ENCODE data around the gene EYA2. TPM values are rescaled to one million over a fixed set of nuclear protein-coding genes. Genes with fewer than 3 reads are reported as not detected.

EYA2 gene
- total RNA-seq, 2 experiments from 2014 or later, result not detected

GRCh38 chr20:46991880-46992639 lies 97.4 kb downstream of the EYA2 start:
- intact Hi-C loops (cut with DNase I, micrococcal nuclease), result no loop called here
- H3K4me3 Mint-ChIP-seq, result no peak overlapping the region
- DNase-seq, result no peak
- ChIA-PET CTCF (no interaction called here), POLR2A (no interaction called here)
- H3K27me3 Mint-ChIP-seq, result peaks cover 33% of the 10 kb centered on the region
- peaks cover 22% of the 10 kb centered on the region for H3K4me1 Mint-ChIP-seq
- no peak for ATAC-seq
- no peaks in the 10 kb centered on the region for H3K9me3 Mint-ChIP-seq (ENCODE audit: low read depth)
- H3K27ac Mint-ChIP-seq, result no peak overlapping the region
- no peaks in the 10 kb centered on the region for H3K36me3 Mint-ChIP-seq (ENCODE audit: low read depth)

- Mint-ChIP-seq H3K4me1 (peaks cover 22% of the 10 kb centered on the region), H3K36me3 (ENCODE audit: low read depth) (no peaks in the 10 kb centered on the region), H3K4me3 (no peak overlapping the region), H3K27ac (no peak overlapping the region), H3K27me3 (peaks cover 31% of the 10 kb centered on the region), H3K9me3 (ENCODE audit: low read depth) (no peaks in the 10 kb centered on the region)
- ATAC-seq (no peak), DNase-seq (no peak)
- CTCF ChIA-PET, result no interaction called here
- intact Hi-C loops (cut with DNase I, micrococcal nuclease), result no loop called here
- POLR2A ChIA-PET, result no interaction called here
These were observed 98.0 kb downstream of the EYA2 start for GRCh38 chr20:46992640-46993035.

- Mint-ChIP-seq H3K4me3 (no peak overlapping the region), H3K4me1 (peaks cover 22% of the 10 kb centered on the region), H3K9me3 (ENCODE audit: low read depth) (no peaks in the 10 kb centered on the region), H3K36me3 (ENCODE audit: low read depth) (no peaks in the 10 kb centered on the region), H3K27me3 (peaks cover 35% of the 10 kb centered on the region), H3K27ac (peak overlapping the region; percentile 64)
- intact Hi-C loops (cut with DNase I, micrococcal nuclease), result loop anchor here in 1 of 2 experiments (1.0 kb wide), 1 partner anchor 22 kb away; no protein-coding TSS in a partner anchor
- no peak for ATAC-seq
- CTCF ChIA-PET, result no interaction called here
- POLR2A ChIA-PET, result interaction anchor here (0.6 kb wide), 1 partner anchor 323 kb away, joined by 4 read pairs; no protein-coding TSS in a partner anchor
- DNase-seq, result no peak
These were observed 98.9 kb downstream of the EYA2 start for GRCh38 chr20:46993465-46994095.

- H3K27ac Mint-ChIP-seq, result peak overlapping the region; percentile 64
- peak; percentile 98 for ATAC-seq
- peak; percentile 84 for DNase-seq
- intact Hi-C loops (cut with DNase I, micrococcal nuclease), result loop anchor here in 1 of 2 experiments (1.0 kb wide), 1 partner anchor 23 kb away; no protein-coding TSS in a partner anchor
- H3K27me3 Mint-ChIP-seq, result peaks cover 34% of the 10 kb centered on the region
- H3K9me3 Mint-ChIP-seq (ENCODE audit: low read depth), result no peaks in the 10 kb centered on the region
- H3K36me3 Mint-ChIP-seq (ENCODE audit: low read depth), result no peaks in the 10 kb centered on the region
- ChIA-PET CTCF (no interaction called here), POLR2A (interaction anchor here (0.6 kb wide), 1 partner anchor 322 kb away, joined by 4 read pairs; no protein-coding TSS in a partner anchor)
- peaks cover 22% of the 10 kb centered on the region for H3K4me1 Mint-ChIP-seq
- H3K4me3 Mint-ChIP-seq, result peak overlapping the region; percentile 42
These were observed 99.7 kb downstream of the EYA2 start for GRCh38 chr20:46994341-46994740.

GRCh38 chr20:46995561-46996142 lies 101.0 kb downstream of the EYA2 start:
- intact Hi-C loops (cut with DNase I, micrococcal nuclease), result no loop called here
- Mint-ChIP-seq H3K4me3 (no peak overlapping the region), H3K27ac (no peak overlapping the region), H3K36me3 (ENCODE audit: low read depth) (no peaks in the 10 kb centered on the region), H3K9me3 (ENCODE audit: low read depth) (no peaks in the 10 kb centered on the region), H3K27me3 (peaks cover 24% of the 10 kb centered on the region), H3K4me1 (peaks cover 14% of the 10 kb centered on the region)
- ATAC-seq, result no peak
- ChIA-PET CTCF (interaction anchor here (0.9 kb wide), 1 partner anchor 299 kb away, joined by 3 read pairs; no protein-coding TSS in a partner anchor), POLR2A (no interaction called here)
- no peak for DNase-seq

GRCh38 chr20:46997187-46997586 lies 102.5 kb downstream of the EYA2 start:
- no peaks in the 10 kb centered on the region for H3K36me3 Mint-ChIP-seq (ENCODE audit: low read depth)
- ChIA-PET POLR2A (interaction anchor here (0.7 kb wide), 1 partner anchor 104 kb away, joined by 3 read pairs; no protein-coding TSS in a partner anchor), CTCF (no interaction called here)
- H3K27me3 Mint-ChIP-seq, result peaks cover 18% of the 10 kb centered on the region
- no peaks in the 10 kb centered on the region for H3K9me3 Mint-ChIP-seq (ENCODE audit: low read depth)
- no peak overlapping the region for H3K4me3 Mint-ChIP-seq
- intact Hi-C loops (cut with DNase I, micrococcal nuclease), result no loop called here
- peaks cover 13% of the 10 kb centered on the region for H3K4me1 Mint-ChIP-seq
- no peak for DNase-seq
- no peak for ATAC-seq
- H3K27ac Mint-ChIP-seq, result no peak overlapping the region

GRCh38 chr20:46998477-46999240 lies 104.0 kb downstream of the EYA2 start:
- no peak overlapping the region for H3K27ac Mint-ChIP-seq
- no peaks in the 10 kb centered on the region for H3K9me3 Mint-ChIP-seq (ENCODE audit: low read depth)
- intact Hi-C loops (cut with DNase I, micrococcal nuclease), result no loop called here
- H3K4me3 Mint-ChIP-seq, result no peak overlapping the region
- H3K36me3 Mint-ChIP-seq (ENCODE audit: low read depth), result no peaks in the 10 kb centered on the region
- POLR2A ChIA-PET, result no interaction called here
- peaks cover 25% of the 10 kb centered on the region for H3K27me3 Mint-ChIP-seq
- DNase-seq (no peak), ATAC-seq (no peak)
- peaks cover 9% of the 10 kb centered on the region for H3K4me1 Mint-ChIP-seq
- CTCF ChIA-PET, result no interaction called here

GRCh38 chr20:46999801-47000465 lies 105.3 kb downstream of the EYA2 start:
- no peaks in the 10 kb centered on the region for H3K4me1 Mint-ChIP-seq
- intact Hi-C loops (cut with DNase I, micrococcal nuclease), result no loop called here
- POLR2A ChIA-PET, result no interaction called here
- no peak for DNase-seq
- H3K27ac Mint-ChIP-seq, result no peak overlapping the region
- H3K9me3 Mint-ChIP-seq (ENCODE audit: low read depth), result peaks cover 2% of the 10 kb centered on the region
- CTCF ChIA-PET, result no interaction called here
- no peaks in the 10 kb centered on the region for H3K36me3 Mint-ChIP-seq (ENCODE audit: low read depth)
- H3K27me3 Mint-ChIP-seq, result peaks cover 30% of the 10 kb centered on the region
- ATAC-seq, result no peak
- no peak overlapping the region for H3K4me3 Mint-ChIP-seq

GRCh38 chr20:47003223-47003622 lies 108.6 kb downstream of the EYA2 start:
- ChIA-PET POLR2A (no interaction called here), CTCF (no interaction called here)
- DNase-seq (no peak), ATAC-seq (no peak)
- no peak overlapping the region for H3K4me3 Mint-ChIP-seq
- H3K27me3 Mint-ChIP-seq, result peaks cover 30% of the 10 kb centered on the region
- no peak overlapping the region for H3K27ac Mint-ChIP-seq
- peaks cover 2% of the 10 kb centered on the region for H3K9me3 Mint-ChIP-seq (ENCODE audit: low read depth)
- H3K36me3 Mint-ChIP-seq (ENCODE audit: low read depth), result no peaks in the 10 kb centered on the region
- H3K4me1 Mint-ChIP-seq, result no peaks in the 10 kb centered on the region
- intact Hi-C loops (cut with DNase I, micrococcal nuclease), result no loop called here

GRCh38 chr20:47004179-47004578 lies 109.5 kb downstream of the EYA2 start:
- no peak for ATAC-seq
- POLR2A ChIA-PET, result no interaction called here
- Mint-ChIP-seq H3K27ac (no peak overlapping the region), H3K4me1 (no peaks in the 10 kb centered on the region), H3K36me3 (ENCODE audit: low read depth) (no peaks in the 10 kb centered on the region), H3K9me3 (ENCODE audit: low read depth) (peaks cover 2% of the 10 kb centered on the region), H3K27me3 (peaks cover 25% of the 10 kb centered on the region), H3K4me3 (no peak overlapping the region)
- CTCF ChIA-PET, result no interaction called here
- intact Hi-C loops (cut with DNase I, micrococcal nuclease), result no loop called here
- no peak for DNase-seq

Data from activated CD4-positive, alpha-beta T cell treated with anti-CD3 and anti-CD28 coated beads for 36 hours (primary cell).